Keratinocyte (primary cell): ENCODE data around the gene GRAMD4. TPM values are rescaled to one million over a fixed set of nuclear protein-coding genes. Genes with fewer than 3 reads are reported as not detected.

Experiments
- DNase-seq: peaks from one replicate; pipeline ENCODE4 v3.0.0-alpha.2; 2011; ENCODE audit warnings: low read depth, missing footprints, low spot score
- FAIRE-seq: peaks from 2 replicates; lab custom pipeline; 2011; peaks lifted over from hg19 to GRCh38; lab: Jason Lieb, UNC
- H2AFZ ChIP-seq: 2 replicates; pipeline ENCODE4 v1.6.0; 2012; ENCODE audit warnings: low read length, control low read depth, inconsistent platforms; ENCODE audit not compliant: control insufficient read depth
- H3K27ac ChIP-seq: 2 replicates; pipeline ENCODE4 v1.5.1; 2011; ENCODE audit warnings: low read length; ENCODE audit not compliant: control insufficient read depth, insufficient read depth
- H3K27me3 ChIP-seq: 3 replicates; pipeline ENCODE4 v1.6.0; 2011; ENCODE audit warnings: low read length; ENCODE audit not compliant: control insufficient read depth, insufficient read depth; ENCODE audit errors: extremely low read depth
- H3K36me3 ChIP-seq, 2 experiments: 2 replicates in 1 of 2; 3 replicates in 1 of 2; pipeline ENCODE4 v1.5.1; 2011; ENCODE audit warnings: low read length in 2 of 2, mild to moderate bottlenecking in 1 of 2; ENCODE audit not compliant: control insufficient read depth in 2 of 2, insufficient read depth in 2 of 2; ENCODE audit errors: extremely low read depth in 1 of 2
- H3K4me1 ChIP-seq: 3 replicates; pipeline ENCODE4 v1.5.1; 2011; ENCODE audit warnings: low read length; ENCODE audit not compliant: control insufficient read depth, insufficient read depth; ENCODE audit errors: extremely low read depth
- H3K4me2 ChIP-seq: 3 replicates; pipeline ENCODE4 v1.6.0; 2011; ENCODE audit warnings: low read depth, low read length; ENCODE audit not compliant: control insufficient read depth, insufficient read depth; ENCODE audit errors: extremely low read depth
- H3K4me3 ChIP-seq, 3 experiments: fragments of 200-600 bp in 1 of 3; sonication (generic) in 1 of 3; 2 replicates in 2 of 3; 3 replicates in 1 of 3; pipeline ENCODE4 v1.5.1; 2011 to 2016; ENCODE audit warnings: low read length in 3 of 3, mild to moderate bottlenecking in 3 of 3, control low read depth in 2 of 3, inconsistent platforms in 1 of 3, low read depth in 1 of 3, mixed read lengths in 1 of 3, mixed run types in 1 of 3, moderate library complexity in 1 of 3; ENCODE audit not compliant: control insufficient read depth in 2 of 3, insufficient read depth in 2 of 3; ENCODE audit errors: extremely low read depth in 1 of 3
- H3K79me2 ChIP-seq: 2 replicates; pipeline ENCODE4 v1.6.0; 2012; ENCODE audit warnings: low read length; ENCODE audit not compliant: control insufficient read depth, insufficient read depth
- H3K9ac ChIP-seq: 3 replicates; pipeline ENCODE4 v1.6.0; 2011; ENCODE audit warnings: low read length; ENCODE audit not compliant: control insufficient read depth, insufficient read depth; ENCODE audit errors: extremely low read depth
- H3K9me1 ChIP-seq: 3 replicates; pipeline ENCODE4 v1.6.0; 2011; ENCODE audit warnings: low read length; ENCODE audit not compliant: control insufficient read depth, insufficient read depth; ENCODE audit errors: extremely low read depth
- H3K9me3 ChIP-seq: 2 replicates; pipeline ENCODE4 v1.5.1; 2012; ENCODE audit warnings: low read depth, low read length; ENCODE audit not compliant: control insufficient read depth
- H4K20me1 ChIP-seq: 3 replicates; pipeline ENCODE4 v1.6.0; 2011; ENCODE audit warnings: low read length; ENCODE audit not compliant: control insufficient read depth, insufficient read depth; ENCODE audit errors: extremely low read depth
- CTCF ChIP-seq, 3 experiments: IDR thresholded peaks in 1 of 3; conservative IDR thresholded peaks in 1 of 3; optimal IDR thresholded peaks in 1 of 3; 2 replicates in 2 of 3; 3 replicates in 1 of 3; pipeline versions ENCODE3 to v1.5.1; 2011; ENCODE audit warnings: low read length in 3 of 3, mild to moderate bottlenecking in 3 of 3, moderate library complexity in 2 of 3, control low read depth in 1 of 3, inconsistent platforms in 1 of 3; ENCODE audit not compliant: insufficient read depth in 2 of 3; ENCODE audit errors: extremely low read depth in 1 of 3
- EZH2 ChIP-seq: IDR thresholded peaks from one replicate; pipeline ENCODE4 v1.6.1; 2012; ENCODE audit warnings: inconsistent platforms, mild to moderate bottlenecking, low read length, moderate library complexity
- dilution Hi-C: fragments of 300-500 bp; cut with MboI; formaldehyde crosslinking; loops from one replicate; pipeline ENCODE4 v1.7.0; 2020; ENCODE audit warnings: low sequenced_read_pairs; ENCODE audit not compliant: extremely low pct_ligation_motif_present
- polyA plus RNA-seq, 5 experiments: library from polyadenylated mRNA; depleted of rRNA in 3 of 5; stranded (reverse) in 3 of 5; stranded (forward) in 1 of 5; unstranded in 1 of 5; fragments of >200 nt; gene quantifications; 1 replicate in 1 of 5; 2 replicates in 3 of 5; 3 replicates in 1 of 5; pipeline versions ENCODE4 v1.2.1 to v1.2.3, GENCODE V29; 2011 to 2012; ENCODE audit warnings: missing spikeins in 2 of 5, low read depth in 1 of 5, low replicate concordance in 1 of 5

Gene GRAMD4
- polyA plus RNA-seq, 1 donor (not counting 4 experiments of a cell fraction or from before 2014, with no cell fraction given) = 17.3 TPM

GRCh38 chr22:46663436-46664100 is 43.4 kb downstream of the GRAMD4 start:
- H3K36me3 ChIP-seq = peaks cover 0 to 12% of the 10 kb centered on the region in 2 experiments
- H3K79me2 ChIP-seq = no peaks in the 10 kb centered on the region
- peaks cover 17% of the 10 kb centered on the region for H4K20me1 ChIP-seq
- H3K27ac ChIP-seq = no peak overlapping the region
- TF ChIP-seq CTCF (optimal IDR thresholded peaks at IDR 0.05 in 1 of 3, IDR thresholded peaks at IDR 0.05 in 1 of 3, conservative IDR thresholded peaks at IDR 0.05 in 1 of 3; ENCODE audit: extremely low read depth in 1 of 3, insufficient read depth in 2 of 3, low read length in 3 of 3) (no peak), EZH2 (no peak)
- H3K9me3 ChIP-seq = no peaks in the 10 kb centered on the region
- no peaks in the 10 kb centered on the region for H3K9me1 ChIP-seq
- H3K27me3 ChIP-seq = no peaks in the 10 kb centered on the region
- FAIRE-seq (no peak), DNase-seq (no peak)
- peaks cover 19% of the 10 kb centered on the region for H3K4me1 ChIP-seq
- H3K9ac ChIP-seq = no peak overlapping the region
- H3K4me3 ChIP-seq = no peak overlapping the region
- H2AFZ ChIP-seq = no peak overlapping the region
- dilution Hi-C loops = no loop called here
- no peak overlapping the region for H3K4me2 ChIP-seq

GRCh38 chr22:46664301-46664855 is 44.2 kb downstream of the GRAMD4 start:
- H3K36me3 ChIP-seq = peaks cover 0 to 16% of the 10 kb centered on the region in 2 experiments
- FAIRE-seq (no peak), DNase-seq (no peak)
- H3K9ac ChIP-seq = no peak overlapping the region
- H3K4me3 ChIP-seq = no peak overlapping the region
- no peaks in the 10 kb centered on the region for H3K9me1 ChIP-seq
- H3K4me2 ChIP-seq = no peak overlapping the region
- no peaks in the 10 kb centered on the region for H3K9me3 ChIP-seq
- peaks cover 17% of the 10 kb centered on the region for H4K20me1 ChIP-seq
- no peak overlapping the region for H3K27ac ChIP-seq
- peaks cover 15% of the 10 kb centered on the region for H3K4me1 ChIP-seq
- H3K79me2 ChIP-seq = no peaks in the 10 kb centered on the region
- no peaks in the 10 kb centered on the region for H3K27me3 ChIP-seq
- no peak overlapping the region for H2AFZ ChIP-seq
- dilution Hi-C loops = no loop called here
- TF ChIP-seq EZH2 (no peak), CTCF (optimal IDR thresholded peaks at IDR 0.05 in 1 of 3, IDR thresholded peaks at IDR 0.05 in 1 of 3, conservative IDR thresholded peaks at IDR 0.05 in 1 of 3; ENCODE audit: extremely low read depth in 1 of 3, insufficient read depth in 2 of 3, low read length in 3 of 3) (no peak)
